H1 (cell line): Measurements from ENCODE around the gene ACTR3C. TPM values are rescaled to one million over a fixed set of nuclear protein-coding genes. Genes with fewer than 3 reads are reported as not detected.

Source experiments
- CTCF ChIA-PET: fragments of 300-600 bp; sonication (Branson Sonifier 250); formaldehyde crosslinking; loops from one replicate; lab custom pipeline; 2021; ENCODE audit not compliant: partially characterized antibody; lab: Charles Lee
- POLR2A ChIA-PET: fragments of 300-600 bp; sonication (Branson Sonifier 250); formaldehyde crosslinking; loops from one replicate; lab custom pipeline; 2021; ENCODE audit warnings: inconsistent platforms; ENCODE audit not compliant: partially characterized antibody; lab: Charles Lee
- DNase-seq, 2 experiments: peaks; one replicate each; pipeline versions ENCODE4 v3.0.0 to v3.0.0-alpha.2; 2010 to 2022; ENCODE audit warnings: low spot score in 2 of 2, low read depth in 1 of 2, mixed read lengths in 1 of 2
- FAIRE-seq: peaks from 2 replicates; lab custom pipeline; 2011; peaks lifted over from hg19 to GRCh38; lab: Jason Lieb, UNC
- H2AFZ ChIP-seq: 2 replicates; pipeline ENCODE4 v1.8.1; 2012; ENCODE audit warnings: low read length, inconsistent platforms
- H2AK5ac ChIP-seq: 2 replicates; pipeline ENCODE4 v1.6.1; 2013; ENCODE audit warnings: low read depth, low read length
- H2BK120ac ChIP-seq: replicated peaks from 2 replicates; pipeline ENCODE3; 2013; ENCODE audit warnings: low read depth, low read length, inconsistent platforms
- H2BK12ac ChIP-seq: 2 replicates; pipeline ENCODE4 v1.6.1; 2013; ENCODE audit warnings: low read depth, low read length
- H2BK15ac ChIP-seq: 2 replicates; pipeline ENCODE4 v1.6.1; 2013; ENCODE audit warnings: low read length
- H2BK20ac ChIP-seq: 2 replicates; pipeline ENCODE4 v1.6.1; 2013; ENCODE audit warnings: low read length
- H2BK5ac ChIP-seq: 2 replicates; pipeline ENCODE4 v1.6.1; 2013; ENCODE audit warnings: low read depth, low read length
- H3K14ac ChIP-seq: 2 replicates; pipeline ENCODE4 v1.6.1; 2013; ENCODE audit warnings: inconsistent platforms; ENCODE audit not compliant: insufficient read length
- H3K18ac ChIP-seq: 2 replicates; pipeline ENCODE4 v1.6.1; 2013; ENCODE audit warnings: low read length; ENCODE audit errors: extremely low read depth
- H3K23ac ChIP-seq: 2 replicates; pipeline ENCODE4 v1.6.1; 2013; ENCODE audit warnings: inconsistent platforms; ENCODE audit not compliant: insufficient read length
- H3K23me2 ChIP-seq: 2 replicates; pipeline ENCODE4 v1.6.1; 2013; ENCODE audit warnings: low read depth, low read length
- H3K27ac ChIP-seq: 2 replicates; pipeline ENCODE4 v1.6.1; 2011; ENCODE audit warnings: low read depth, low read length, inconsistent platforms
- H3K27me3 ChIP-seq, 4 experiments: replicated peaks in 1 of 4; 1 replicate in 1 of 4; 2 replicates in 3 of 4; pipeline versions ENCODE4 v1.6.1 to v1.8.1; 2011 to 2013; ENCODE audit warnings: low read length in 3 of 4, mild to moderate bottlenecking in 3 of 4, inconsistent platforms in 2 of 4, mixed read lengths in 2 of 4, moderate library complexity in 1 of 4; ENCODE audit not compliant: control insufficient read depth in 3 of 4, insufficient read depth in 3 of 4; ENCODE audit errors: extremely low read depth in 1 of 4
- H3K36me3 ChIP-seq, 4 experiments: 2 replicates each; pipeline versions ENCODE4 v1.6.1 to v1.8.1; 2011 to 2013; ENCODE audit warnings: mild to moderate bottlenecking in 4 of 4, low read length in 3 of 4, moderate library complexity in 2 of 4, control low read depth in 1 of 4, inconsistent platforms in 1 of 4; ENCODE audit not compliant: insufficient read depth in 4 of 4, control insufficient read depth in 2 of 4
- H3K4ac ChIP-seq: replicated peaks from 2 replicates; pipeline ENCODE3; 2013; ENCODE audit warnings: low read length, low read depth, mixed read lengths, inconsistent platforms; ENCODE audit not compliant: insufficient read length
- H3K4me1 ChIP-seq, 4 experiments: replicated peaks in 1 of 4; 1 replicate in 1 of 4; 2 replicates in 3 of 4; pipeline versions ENCODE4 v1.6.1 to v1.8.1; 2011 to 2013; ENCODE audit warnings: low read length in 3 of 4, inconsistent platforms in 2 of 4, mixed read lengths in 1 of 4; ENCODE audit not compliant: insufficient read depth in 4 of 4, control insufficient read depth in 3 of 4
- H3K4me2 ChIP-seq, 2 experiments: 2 replicates each; pipeline versions ENCODE4 v1.6.1 to v1.8.1; 2011 to 2013; ENCODE audit warnings: low read depth in 2 of 2, low read length in 2 of 2, control low read depth in 1 of 2, inconsistent platforms in 1 of 2, mild to moderate bottlenecking in 1 of 2; ENCODE audit not compliant: insufficient read depth in 1 of 2
- H3K4me3 ChIP-seq, 4 experiments: fragments of 200-600, 300-600 bp in 1 of 4; sonication (generic), shearing (Covaris generic), sonication (Bioruptor Twin) in 1 of 4; 2 replicates each; pipeline versions ENCODE4 v1.5.1 to v1.8.1; 2011 to 2016; ENCODE audit warnings: low read length in 4 of 4, low read depth in 3 of 4, control low read depth in 2 of 4, inconsistent platforms in 2 of 4, mild to moderate bottlenecking in 2 of 4, mixed read lengths in 1 of 4, moderate library complexity in 1 of 4; ENCODE audit not compliant: insufficient read depth in 2 of 4; ENCODE audit errors: extremely low read depth in 1 of 4
- H3K56ac ChIP-seq: replicated peaks from 2 replicates; pipeline ENCODE3; 2013; ENCODE audit warnings: low read depth, mild to moderate bottlenecking, mixed read lengths, low read length, inconsistent platforms; ENCODE audit not compliant: insufficient read length
- H3K79me1 ChIP-seq: 2 replicates; pipeline ENCODE4 v1.6.1; 2013; ENCODE audit warnings: low read depth, low read length, control low read depth
- H3K79me2 ChIP-seq, 2 experiments: 2 replicates each; pipeline versions ENCODE4 v1.6.1 to v1.8.1; 2012 to 2013; ENCODE audit warnings: low read length in 2 of 2, mild to moderate bottlenecking in 2 of 2, inconsistent platforms in 1 of 2; ENCODE audit not compliant: insufficient read depth in 2 of 2, control insufficient read depth in 1 of 2
- H3K9ac ChIP-seq, 4 experiments: replicated peaks in 1 of 4; 1 replicate in 1 of 4; 2 replicates in 3 of 4; pipeline versions ENCODE4 v1.6.1 to v1.8.1; 2011 to 2013; ENCODE audit warnings: low read depth in 3 of 4, low read length in 3 of 4, control low read depth in 2 of 4, mild to moderate bottlenecking in 2 of 4, moderate library complexity in 2 of 4, inconsistent platforms in 1 of 4; ENCODE audit errors: extremely low read depth in 1 of 4
- H3K9me3 ChIP-seq, 2 experiments: 2 replicates each; pipeline versions ENCODE4 v1.6.1 to v1.8.1; 2012 to 2013; ENCODE audit warnings: mild to moderate bottlenecking in 2 of 2, moderate library complexity in 2 of 2, control low read depth in 1 of 2, inconsistent platforms in 1 of 2, low read depth in 1 of 2, low read length in 1 of 2, mixed read lengths in 1 of 2; ENCODE audit not compliant: insufficient read depth in 2 of 2
- H4K20me1 ChIP-seq, 2 experiments: replicated peaks in 1 of 2; 2 replicates each; pipeline versions ENCODE3 to v1.8.1; 2011 to 2013; ENCODE audit warnings: inconsistent platforms in 2 of 2, low read length in 2 of 2, mild to moderate bottlenecking in 1 of 2; ENCODE audit not compliant: insufficient read depth in 2 of 2, control insufficient read depth in 1 of 2
- H4K5ac ChIP-seq: 2 replicates; pipeline ENCODE4 v1.6.1; 2013; ENCODE audit warnings: low read length, low read depth, mixed read lengths, inconsistent platforms; ENCODE audit not compliant: insufficient read length
- H4K8ac ChIP-seq: 2 replicates; pipeline ENCODE4 v1.8.0; 2013; ENCODE audit warnings: mild to moderate bottlenecking, moderate library complexity, low read length, inconsistent platforms; ENCODE audit not compliant: insufficient read depth; ENCODE audit errors: extremely low read depth
- H4K91ac ChIP-seq: replicated peaks from 2 replicates; pipeline ENCODE3; 2013; ENCODE audit warnings: low read length, mixed read lengths, inconsistent platforms; ENCODE audit not compliant: insufficient read length
- PHF8 ChIP-seq: fragments of 200-600 bp; sonication (generic); conservative IDR thresholded peaks from 2 replicates; pipeline ENCODE4 v1.7.1; 2012; ENCODE audit warnings: low read depth, mild to moderate bottlenecking, inconsistent platforms, low read length, moderate library complexity
- WGBS, 2 experiments: shearing (Covaris generic) in 1 of 2; methylation state at CpG; one replicate each; pipeline versions ENCODE4 v1.1.6 to v1.1.7; 2013 to 2015; ENCODE audit warnings: low lambda C conversion rate in 2 of 2, mixed read lengths in 2 of 2, inconsistent platforms in 1 of 2, low coverage in 1 of 2, missing lambda C conversion rate in 1 of 2; ENCODE audit not compliant: insufficient replicate concordance in 2 of 2, insufficient coverage in 1 of 2, insufficient read length in 1 of 2; ENCODE audit errors: extremely low coverage in 1 of 2, missing lambda C conversion rate in 1 of 2; 5-methylcytosine and 5-hydroxymethylcytosine counted together
- polyA plus RNA-seq, 7 experiments: library from polyadenylated mRNA; depleted of rRNA in 3 of 7; stranded (reverse) in 5 of 7; unstranded in 2 of 7; fragments of >200 nt in 5 of 7; fragments of 200-250 nt in 2 of 7; gene quantifications; 1 replicate in 5 of 7; 2 replicates in 1 of 7; 4 replicates in 1 of 7; pipeline versions ENCODE4 v1.2.1 to v1.2.3, GENCODE V29; 2011 to 2013; ENCODE audit warnings: missing spikeins in 2 of 7, mixed read lengths in 2 of 7
- total RNA-seq: library from RNA; stranded (reverse); fragmentation: NEBNext Ultra II Directional; extraction: Animal tissue kit (Norgen Biotek cat#: 25700); gene quantifications from 2 replicates; pipeline ENCODE4 v1.2.1, GENCODE V29; 2021

The ACTR3C gene
- total and polyA plus RNA-seq, 2 of the 8 experiments (the other 6 are each of a cell fraction or from before 2014, with no cell fraction given): 1.5 TPM; not detected in 1

- Histone ChIP-seq H4K91ac (no peak overlapping the region), H3K27me3 (peaks cover 0 to 26% (median 21%) of the 10 kb centered on the region in 4 experiments; a peak in 6 of 7 replicates), H3K4ac (no peak overlapping the region), H3K9me3 (peaks cover 0 to 11% of the 10 kb centered on the region in 2 experiments; a peak in 3 of 4 replicates), H3K23me2 (peaks cover 16% of the 10 kb centered on the region), H2BK120ac (no peak overlapping the region), H2BK5ac (no peak overlapping the region), H3K23ac (no peak overlapping the region), H4K5ac (no peak overlapping the region), H3K4me1 (peaks cover 4 to 21% (median 11%) of the 10 kb centered on the region in 4 experiments), H3K18ac (no peak overlapping the region), H3K14ac (no peak overlapping the region), H4K20me1 (no peaks in the 10 kb centered on the region), H2BK15ac (no peak overlapping the region), H3K79me2 (peaks cover 0 to 12% of the 10 kb centered on the region in 2 experiments; a peak in 2 of 4 replicates), H3K56ac (no peak overlapping the region), H3K4me3 (no peak overlapping the region), H3K36me3 (no peaks in the 10 kb centered on the region), H3K27ac (no peak overlapping the region), H4K8ac (no peak overlapping the region), H2AFZ (no peak overlapping the region), H3K79me1 (no peaks in the 10 kb centered on the region), H3K4me2 (no peak overlapping the region), H2BK12ac (no peak overlapping the region), H2BK20ac (no peak overlapping the region), H2AK5ac (no peak overlapping the region), H3K9ac (no peak overlapping the region)
- ChIA-PET POLR2A (interaction anchor here (0.6 to 1.9 kb wide), 5 partner anchors 8 to 633 kb away, joined by 3 to 6 read pairs (median 5); no protein-coding TSS in a partner anchor), CTCF (interaction anchor here (0.6 to 5.2 kb wide), 3 partner anchors 10 to 170 kb away, joined by 3 to 41 read pairs (median 4); no protein-coding TSS in a partner anchor)
- TF ChIP-seq PHF8: no peak
- FAIRE-seq (no peak), DNase-seq (no peak)
- 97% methylated on average over 1 of the region's 1 CpG; no CpG with 5 or more reads in 1 of the 2 experiments for WGBS, 2 experiments
These were observed 21.7 kb upstream of the ACTR3C start for GRCh38 chr7:150345012-150345411.
